SK-N-SH (cell line): ENCODE results near the gene SPOCK1. TPM values are rescaled to one million over a fixed set of nuclear protein-coding genes. Genes with fewer than 3 reads are reported as not detected.

Source experiments
- CTCF ChIA-PET: fragments of 300-600, 350-600 bp; formaldehyde crosslinking; extraction: SDS; loops from one replicate; lab custom pipeline; 2021; lab: Yijun Ruan, JAX
- POLR2A ChIA-PET: fragments of 350-600 bp; sonication (Branson Sonifier 250); formaldehyde crosslinking; extraction: SDS; loops from one replicate; lab custom pipeline; 2020; ENCODE audit warnings: antibody characterized with exemption, inconsistent platforms; lab: Yijun Ruan, JAX
- DNase-seq: peaks from one replicate; pipeline ENCODE4 v3.0.0; 2012
- H2AFZ ChIP-seq: fragments of 200-600 bp; sonication (generic); 2 replicates; pipeline ENCODE4 v1.8.1; 2016; ENCODE audit warnings: antibody characterized with exemption, mild to moderate bottlenecking, low read depth
- H3F3A ChIP-seq: fragments of 200-600 bp; sonication (generic); replicated peaks from 2 replicates; pipeline ENCODE3; 2016; ENCODE audit warnings: antibody characterized with exemption, mild to moderate bottlenecking; ENCODE audit not compliant: insufficient read depth
- H3K27ac ChIP-seq, 2 experiments: fragments of 200-500 bp in 1 of 2; fragments of 200-600 bp in 1 of 2; sonication (Bioruptor generic) in 1 of 2; sonication (generic), shearing (Covaris generic) in 1 of 2; 2 replicates each; pipeline versions ENCODE4 v1.5.1 to v1.6.1; 2014 to 2016; ENCODE audit warnings: low read depth in 2 of 2, inconsistent platforms in 1 of 2, low read length in 1 of 2, mild to moderate bottlenecking in 1 of 2, mixed read lengths in 1 of 2
- H3K27me3 ChIP-seq: fragments of 200-600 bp; sonication (generic), shearing (Covaris generic); 2 replicates; pipeline ENCODE4 v1.6.1; 2016; ENCODE audit warnings: mixed run types; ENCODE audit not compliant: insufficient read depth
- H3K36me3 ChIP-seq, 2 experiments: fragments of 200-500 bp in 1 of 2; fragments of 200-600 bp in 1 of 2; sonication (Bioruptor generic) in 1 of 2; sonication (generic) in 1 of 2; replicated peaks in 1 of 2; 2 replicates each; pipeline versions ENCODE3 to v1.5.1; 2014 to 2016; ENCODE audit warnings: low read length in 1 of 2, mild to moderate bottlenecking in 1 of 2; ENCODE audit not compliant: insufficient read depth in 2 of 2, control insufficient read depth in 1 of 2
- H3K4me1 ChIP-seq, 2 experiments: fragments of 200-500 bp in 1 of 2; fragments of 200-600 bp in 1 of 2; sonication (Bioruptor generic) in 1 of 2; sonication (generic), shearing (Covaris generic) in 1 of 2; 2 replicates each; pipeline versions ENCODE4 v1.5.1 to v1.6.1; 2014 to 2016; ENCODE audit warnings: low read depth in 1 of 2, low read length in 1 of 2, mixed run types in 1 of 2; ENCODE audit not compliant: insufficient read depth in 2 of 2, control insufficient read depth in 1 of 2
- H3K4me2 ChIP-seq: fragments of 200-600 bp; sonication (generic), shearing (Covaris generic); 2 replicates; pipeline ENCODE4 v1.6.1; 2017; ENCODE audit warnings: mixed run types
- H3K4me3 ChIP-seq, 2 experiments: fragments of 200-500 bp in 1 of 2; fragments of 200-600 bp in 1 of 2; sonication (Bioruptor generic) in 1 of 2; sonication (generic), shearing (Covaris generic) in 1 of 2; 2 replicates each; pipeline versions ENCODE4 v1.5.1 to v1.8.1; 2014 to 2016; ENCODE audit warnings: low read depth in 2 of 2, inconsistent platforms in 1 of 2, low read length in 1 of 2, mild to moderate bottlenecking in 1 of 2, mixed read lengths in 1 of 2, moderate library complexity in 1 of 2
- H3K79me2 ChIP-seq: fragments of 200-600 bp; sonication (generic); 2 replicates; pipeline ENCODE4 v1.8.1; 2017; ENCODE audit warnings: mild to moderate bottlenecking; ENCODE audit not compliant: insufficient read depth
- H3K9ac ChIP-seq: fragments of 200-600 bp; sonication (generic); 2 replicates; pipeline ENCODE4 v1.6.1; 2017; ENCODE audit warnings: mixed run types
- H3K9me2 ChIP-seq: fragments of 200-600 bp; sonication (generic); 2 replicates; pipeline ENCODE4 v1.6.1; 2017; ENCODE audit warnings: mixed run types
- H3K9me3 ChIP-seq: fragments of 200-600 bp; sonication (generic); 2 replicates; pipeline ENCODE4 v1.6.1; 2017; ENCODE audit warnings: mixed run types, mild to moderate bottlenecking, moderate library complexity
- H4K20me1 ChIP-seq: fragments of 200-600 bp; sonication (generic); 2 replicates; pipeline ENCODE4 v1.6.1; 2017; ENCODE audit warnings: mild to moderate bottlenecking, mixed run types; ENCODE audit not compliant: insufficient read depth
- EZH2phosphoT487 ChIP-seq: fragments of 200-600 bp; sonication (generic); IDR thresholded peaks from 2 replicates; pipeline ENCODE4 v1.6.1; 2017; ENCODE audit warnings: low read depth, mixed run types, mild to moderate bottlenecking, antibody characterized with exemption, moderate library complexity, borderline replicate concordance
- FOXM1 ChIP-seq: IDR thresholded peaks from 2 replicates; pipeline ENCODE4 v1.4.0; 2012; ENCODE audit warnings: low read depth, mild to moderate bottlenecking
- GABPA ChIP-seq: IDR thresholded peaks from 2 replicates; pipeline ENCODE4 v1.4.0; 2012; ENCODE audit warnings: low read depth, mild to moderate bottlenecking
- GATA2 ChIP-seq: sonication (generic); formaldehyde crosslinking; IDR thresholded peaks from 2 replicates; pipeline ENCODE4 v1.5.0; 2020; ENCODE audit warnings: mild to moderate bottlenecking, missing genetic modification reagents
- MXI1 ChIP-seq: IDR thresholded peaks from 2 replicates; pipeline ENCODE4 v1.6.1; 2012; ENCODE audit warnings: mild to moderate bottlenecking, low read depth, low read length, improper control_type of control experiment
- NFIC ChIP-seq: IDR thresholded peaks from 2 replicates; pipeline ENCODE4 v1.4.0; 2012; ENCODE audit warnings: borderline replicate concordance
- NRF1 ChIP-seq: IDR thresholded peaks from 2 replicates; pipeline ENCODE4 v1.6.1; 2012; ENCODE audit warnings: low read depth, mild to moderate bottlenecking, low read length
- RFX5 ChIP-seq: IDR thresholded peaks from 2 replicates; pipeline ENCODE4 v1.6.1; 2012; ENCODE audit warnings: mild to moderate bottlenecking, improper control_type of control experiment, low read length
- SMC3 ChIP-seq: IDR thresholded peaks from 2 replicates; pipeline ENCODE4 v1.6.1; 2012; ENCODE audit warnings: low read depth, low read length, improper control_type of control experiment
- TEAD4 ChIP-seq: IDR thresholded peaks from 2 replicates; pipeline ENCODE4 v1.4.0; 2012; ENCODE audit warnings: mild to moderate bottlenecking, borderline replicate concordance; ENCODE audit not compliant: insufficient read depth
- WGBS: methylation state at CpG from one replicate; pipeline ENCODE4 v1.1.6; 2017; ENCODE audit warnings: low lambda C conversion rate; 5-methylcytosine and 5-hydroxymethylcytosine counted together
- polyA plus RNA-seq, 3 experiments: library from polyadenylated mRNA; depleted of rRNA; stranded (reverse); fragments of >200 nt; gene quantifications; 2 replicates each; pipeline ENCODE4 v1.2.3, GENCODE V29; 2012
- TF ChIP-seq, protein P1 (sequence below): IDR thresholded peaks from 2 replicates; pipeline ENCODE4 v1.4.0; 2012; ENCODE audit warnings: low read depth
- TF ChIP-seq, protein P2 (sequence below): IDR thresholded peaks from 2 replicates; pipeline ENCODE4 v1.6.1; 2012; ENCODE audit warnings: mild to moderate bottlenecking, low read depth, low read length, moderate library complexity
- TF ChIP-seq, protein P3 (sequence below): IDR thresholded peaks from 2 replicates; pipeline ENCODE4 v1.4.0; 2012; ENCODE audit warnings: low read depth, borderline replicate concordance
- TF ChIP-seq, protein P4 (sequence below): fragments of 150-350 bp; IDR thresholded peaks from 2 replicates; pipeline ENCODE4 v1.6.1; 2017; ENCODE audit warnings: antibody characterized with exemption, low read length, low read depth, borderline replicate concordance

SPOCK1 gene
- polyA plus RNA-seq, 1 of the 3 experiments (the other 2 are of a cell fraction): 11.3 TPM

DNA sequence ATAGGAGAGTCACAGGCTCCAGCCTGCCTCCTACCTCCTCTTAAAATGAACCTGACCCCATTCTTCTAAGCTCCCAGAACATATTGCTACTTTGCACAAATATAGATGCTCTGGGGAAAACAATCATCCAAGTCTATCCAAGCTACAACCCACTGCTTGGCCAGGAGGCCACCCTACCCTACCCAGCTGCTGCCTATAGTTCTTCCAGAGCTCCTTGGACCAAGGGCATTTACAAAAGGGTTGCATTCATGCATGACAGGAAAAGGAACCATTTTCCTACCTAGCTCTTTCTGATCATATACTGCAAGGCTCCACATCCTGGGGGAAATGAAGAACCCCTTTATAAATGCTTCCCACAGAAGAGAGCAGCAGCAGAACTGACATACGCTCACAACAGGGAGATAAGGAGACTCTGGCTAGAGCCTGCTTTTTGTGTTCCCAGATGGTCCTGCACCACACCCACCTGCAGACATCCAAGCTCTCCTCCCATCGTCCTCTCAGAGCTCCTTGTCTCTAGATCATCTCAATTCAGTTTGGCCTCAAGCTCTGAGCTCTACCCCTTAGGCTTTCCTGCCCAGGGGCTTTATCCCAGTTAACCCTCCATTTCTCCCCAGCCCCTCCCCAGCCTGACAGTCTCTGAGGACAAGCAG lies 185.5 kb downstream of the SPOCK1 start:
- TF ChIP-seq, protein P1, sequence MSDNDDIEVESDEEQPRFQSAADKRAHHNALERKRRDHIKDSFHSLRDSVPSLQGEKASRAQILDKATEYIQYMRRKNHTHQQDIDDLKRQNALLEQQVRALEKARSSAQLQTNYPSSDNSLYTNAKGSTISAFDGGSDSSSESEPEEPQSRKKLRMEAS: no peak
- TF ChIP-seq, protein P2, sequence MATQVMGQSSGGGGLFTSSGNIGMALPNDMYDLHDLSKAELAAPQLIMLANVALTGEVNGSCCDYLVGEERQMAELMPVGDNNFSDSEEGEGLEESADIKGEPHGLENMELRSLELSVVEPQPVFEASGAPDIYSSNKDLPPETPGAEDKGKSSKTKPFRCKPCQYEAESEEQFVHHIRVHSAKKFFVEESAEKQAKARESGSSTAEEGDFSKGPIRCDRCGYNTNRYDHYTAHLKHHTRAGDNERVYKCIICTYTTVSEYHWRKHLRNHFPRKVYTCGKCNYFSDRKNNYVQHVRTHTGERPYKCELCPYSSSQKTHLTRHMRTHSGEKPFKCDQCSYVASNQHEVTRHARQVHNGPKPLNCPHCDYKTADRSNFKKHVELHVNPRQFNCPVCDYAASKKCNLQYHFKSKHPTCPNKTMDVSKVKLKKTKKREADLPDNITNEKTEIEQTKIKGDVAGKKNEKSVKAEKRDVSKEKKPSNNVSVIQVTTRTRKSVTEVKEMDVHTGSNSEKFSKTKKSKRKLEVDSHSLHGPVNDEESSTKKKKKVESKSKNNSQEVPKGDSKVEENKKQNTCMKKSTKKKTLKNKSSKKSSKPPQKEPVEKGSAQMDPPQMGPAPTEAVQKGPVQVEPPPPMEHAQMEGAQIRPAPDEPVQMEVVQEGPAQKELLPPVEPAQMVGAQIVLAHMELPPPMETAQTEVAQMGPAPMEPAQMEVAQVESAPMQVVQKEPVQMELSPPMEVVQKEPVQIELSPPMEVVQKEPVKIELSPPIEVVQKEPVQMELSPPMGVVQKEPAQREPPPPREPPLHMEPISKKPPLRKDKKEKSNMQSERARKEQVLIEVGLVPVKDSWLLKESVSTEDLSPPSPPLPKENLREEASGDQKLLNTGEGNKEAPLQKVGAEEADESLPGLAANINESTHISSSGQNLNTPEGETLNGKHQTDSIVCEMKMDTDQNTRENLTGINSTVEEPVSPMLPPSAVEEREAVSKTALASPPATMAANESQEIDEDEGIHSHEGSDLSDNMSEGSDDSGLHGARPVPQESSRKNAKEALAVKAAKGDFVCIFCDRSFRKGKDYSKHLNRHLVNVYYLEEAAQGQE: no peak
- no peak for TF ChIP-seq NFIC
- no peak for TF ChIP-seq FOXM1
- no peak for TF ChIP-seq GATA2 (CRISPR knock-in tag)
- TF ChIP-seq, protein P3, sequence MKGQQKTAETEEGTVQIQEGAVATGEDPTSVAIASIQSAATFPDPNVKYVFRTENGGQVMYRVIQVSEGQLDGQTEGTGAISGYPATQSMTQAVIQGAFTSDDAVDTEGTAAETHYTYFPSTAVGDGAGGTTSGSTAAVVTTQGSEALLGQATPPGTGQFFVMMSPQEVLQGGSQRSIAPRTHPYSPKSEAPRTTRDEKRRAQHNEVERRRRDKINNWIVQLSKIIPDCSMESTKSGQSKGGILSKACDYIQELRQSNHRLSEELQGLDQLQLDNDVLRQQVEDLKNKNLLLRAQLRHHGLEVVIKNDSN: no peak
- no peak for TF ChIP-seq NRF1
- no peak for TF ChIP-seq GABPA
- no peak for TF ChIP-seq MXI1
- TF ChIP-seq RFX5: no peak
- no peak for TF ChIP-seq EZH2phosphoT487
- TF ChIP-seq, protein P4, sequence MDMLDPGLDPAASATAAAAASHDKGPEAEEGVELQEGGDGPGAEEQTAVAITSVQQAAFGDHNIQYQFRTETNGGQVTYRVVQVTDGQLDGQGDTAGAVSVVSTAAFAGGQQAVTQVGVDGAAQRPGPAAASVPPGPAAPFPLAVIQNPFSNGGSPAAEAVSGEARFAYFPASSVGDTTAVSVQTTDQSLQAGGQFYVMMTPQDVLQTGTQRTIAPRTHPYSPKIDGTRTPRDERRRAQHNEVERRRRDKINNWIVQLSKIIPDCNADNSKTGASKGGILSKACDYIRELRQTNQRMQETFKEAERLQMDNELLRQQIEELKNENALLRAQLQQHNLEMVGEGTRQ: no peak
- TF ChIP-seq TEAD4: no peak
- TF ChIP-seq SMC3: no peak
- POLR2A ChIA-PET: interaction anchor here (0.6 kb wide), 1 partner anchor 575 kb away, joined by 4 read pairs; no protein-coding TSS in a partner anchor
- Histone ChIP-seq H4K20me1 (no peaks in the 10 kb centered on the region), H3K9me2 (no peaks in the 10 kb centered on the region), H3K4me3 (no peak overlapping the region), H3K79me2 (peaks cover 13% of the 10 kb centered on the region), H3K9me3 (no peaks in the 10 kb centered on the region), H3F3A (peaks cover 14% of the 10 kb centered on the region), H3K27ac (no peak overlapping the region), H3K9ac (no peak overlapping the region), H3K4me2 (no peak overlapping the region), H2AFZ (no peak overlapping the region), H3K27me3 (no peaks in the 10 kb centered on the region), H3K4me1 (peaks cover 4 to 38% of the 10 kb centered on the region in 2 experiments; a peak in 3 of 4 replicates), H3K36me3 (no peaks in the 10 kb centered on the region)
- no peak for DNase-seq
- CTCF ChIA-PET: interaction anchor here (0.7 to 9.9 kb wide), 2 partner anchors 184 to 316 kb away, joined by 3 to 140 read pairs; partner anchors contain the start of gene SPOCK1
- 60% methylated on average over 2 of the region's 2 CpGs for WGBS
